ENCODE results near the gene MORN1. TPM values are rescaled to one million over a fixed set of nuclear protein-coding genes. Genes with fewer than 3 reads are reported as not detected.

The MORN1 gene
- total and polyA plus RNA-seq, 2 of the 8 experiments (the other 6 are each of a cell fraction or from before 2014, with no cell fraction given), result 5.0 to 9.1 TPM

DNA sequence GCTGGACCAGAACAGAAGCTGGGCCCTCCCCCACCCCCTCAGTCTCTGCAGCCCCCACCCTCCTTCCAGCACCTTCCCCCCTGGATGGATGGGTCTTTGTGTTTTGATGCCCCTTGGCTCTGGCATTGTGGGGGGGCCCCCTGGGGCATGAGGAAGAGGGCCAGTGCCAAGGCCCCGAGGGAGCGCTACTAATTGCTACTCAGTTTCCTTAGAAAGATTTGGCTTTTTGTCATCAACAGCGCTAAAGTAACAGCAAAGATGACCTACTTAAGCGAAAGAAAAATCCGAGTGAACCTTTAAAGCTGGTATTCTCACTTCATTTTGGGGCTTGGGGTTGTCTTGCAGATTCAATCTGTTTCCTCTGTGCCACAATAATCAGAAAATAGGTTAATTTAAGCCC, 99.8 kb downstream of the MORN1 start:
- H3K14ac ChIP-seq (ENCODE audit: insufficient read length), result no peak overlapping the region
- no peak overlapping the region for H3K4me2 ChIP-seq (ENCODE audit: insufficient read depth in 1 of 2, low read depth in 2 of 2, low read length in 2 of 2)
- H3K9ac ChIP-seq (replicated peaks in 1 of 4; ENCODE audit: extremely low read depth in 1 of 4, low read depth in 3 of 4, low read length in 3 of 4), result no peak overlapping the region
- 83% methylated on average over 4 of the region's 5 CpGs; no CpG with 5 or more reads in 1 of the 2 experiments for WGBS, 2 experiments (ENCODE audit: extremely low coverage in 1 of 2, insufficient coverage in 1 of 2, insufficient read length in 1 of 2, insufficient replicate concordance in 2 of 2, low coverage in 1 of 2, low lambda C conversion rate in 2 of 2, missing lambda C conversion rate in 1 of 2)
- peaks cover 28 to 46% of the 10 kb centered on the region in 2 experiments for H4K20me1 ChIP-seq (replicated peaks in 1 of 2; ENCODE audit: control insufficient read depth in 1 of 2, insufficient read depth in 2 of 2, low read length in 2 of 2)
- peak overlapping the region; percentile 57 for H4K8ac ChIP-seq (ENCODE audit: extremely low read depth, insufficient read depth, low read length)
- no peak overlapping the region for H2BK15ac ChIP-seq (ENCODE audit: low read length)
- H3K18ac ChIP-seq (ENCODE audit: extremely low read depth, low read length), result no peak overlapping the region
- no peaks in the 10 kb centered on the region for H3K27me3 ChIP-seq (replicated peaks in 1 of 4; ENCODE audit: control insufficient read depth in 3 of 4, extremely low read depth in 1 of 4, insufficient read depth in 3 of 4, low read length in 3 of 4)
- H3K4me3 ChIP-seq (ENCODE audit: extremely low read depth in 1 of 4, insufficient read depth in 2 of 4, low read depth in 3 of 4, low read length in 4 of 4), result no peak overlapping the region
- no peak for TF ChIP-seq JUND (IDR thresholded peaks at IDR 0.05; ENCODE audit: low read length)
- no peak for TF ChIP-seq SIRT6 (IDR thresholded peaks at IDR 0.05; ENCODE audit: low read length)
- no peak for TF ChIP-seq BRCA1 (IDR thresholded peaks at IDR 0.05; ENCODE audit: low read depth, low read length)
- TF ChIP-seq CHD1 (IDR thresholded peaks at IDR 0.05; ENCODE audit: low read depth, low read length), result no peak
- no peak for TF ChIP-seq RFX5 (IDR thresholded peaks at IDR 0.05; ENCODE audit: borderline replicate concordance, low read depth, low read length)
- FAIRE-seq (no peak), DNase-seq (ENCODE audit: low read depth in 1 of 2, low spot score in 2 of 2) (no peak)
- no peak overlapping the region for H3K23ac ChIP-seq (ENCODE audit: insufficient read length)
- H3K36me3 ChIP-seq (ENCODE audit: control insufficient read depth in 2 of 4, insufficient read depth in 4 of 4, low read length in 3 of 4), result no peaks in the 10 kb centered on the region; a peak in 1 of 8 replicates
- CTCF ChIA-PET (ENCODE audit: partially characterized antibody), result interaction anchor here (0.9 to 2.1 kb wide), 7 partner anchors 14 to 176 kb away, joined by 3 to 9 read pairs (median 3); partner anchors contain the start of gene FAAP20
- no peaks in the 10 kb centered on the region for H3K23me2 ChIP-seq (ENCODE audit: low read depth, low read length)
- H3K56ac ChIP-seq (replicated peaks; ENCODE audit: insufficient read length, low read depth, low read length), result no peak overlapping the region
- no peak overlapping the region for H2BK120ac ChIP-seq (replicated peaks; ENCODE audit: low read depth, low read length)
- peaks cover 17 to 94% of the 10 kb centered on the region in 2 experiments; a peak in 3 of 4 replicates for H3K79me2 ChIP-seq (ENCODE audit: control insufficient read depth in 1 of 2, insufficient read depth in 2 of 2, low read length in 2 of 2)
- no peaks in the 10 kb centered on the region for H3K9me3 ChIP-seq (ENCODE audit: insufficient read depth in 2 of 2, low read depth in 1 of 2, low read length in 1 of 2)
- no peak overlapping the region for H2AK5ac ChIP-seq (ENCODE audit: low read depth, low read length)
- no peak overlapping the region for H2BK20ac ChIP-seq (ENCODE audit: low read length)
- H3K27ac ChIP-seq (ENCODE audit: low read depth, low read length), result no peak overlapping the region
- POLR2A ChIA-PET (ENCODE audit: partially characterized antibody), result interaction anchor here (1.0 to 1.8 kb wide), 4 partner anchors 9 to 24 kb away, joined by 3 read pairs; no protein-coding TSS in a partner anchor
- no peak overlapping the region for H4K5ac ChIP-seq (ENCODE audit: insufficient read length, low read depth, low read length)
- no peak overlapping the region for H2AFZ ChIP-seq (ENCODE audit: low read length)
- H3K79me1 ChIP-seq (ENCODE audit: low read depth, low read length), result peaks cover 35% of the 10 kb centered on the region
- H3K4me1 ChIP-seq (replicated peaks in 1 of 4; ENCODE audit: control insufficient read depth in 3 of 4, insufficient read depth in 4 of 4, low read length in 3 of 4), result peaks cover 0 to 25% (median 17%) of the 10 kb centered on the region in 4 experiments; a peak in 5 of 7 replicates
- no peak overlapping the region for H2BK12ac ChIP-seq (ENCODE audit: low read depth, low read length)
- no peak overlapping the region for H3K4ac ChIP-seq (replicated peaks; ENCODE audit: insufficient read length, low read depth, low read length)
- no peak overlapping the region for H2BK5ac ChIP-seq (ENCODE audit: low read depth, low read length)
- H4K91ac ChIP-seq (replicated peaks; ENCODE audit: insufficient read length, low read length), result no peak overlapping the region

Data from H1 (cell line).